Activated CD8-positive, alpha-beta memory T cell treated with anti-CD3 and anti-CD28 coated beads for 48 hours (primary cell): ENCODE measurements around the gene GALE.
A peak's percentile ranks its signal among the peaks of the same experiment; 100 is the strongest.
"Not testable (repeated sequence)": the region's sequence is repeated elsewhere in the genome, so short reads cannot be mapped to it uniquely, and the experiment has no call there.

Experiments used
- DNase-seq, 3 experiments: peaks; one replicate each; pipeline ENCODE4 v3.0.0-alpha.2; 2020; ENCODE audit warnings: low read depth in 2 of 3, low spot score in 2 of 3

The GALE gene

GRCh38 chr1:23810818-23811540 lies 10.4 kb upstream of the GALE start:
- no peak for DNase-seq

GRCh38 chr1:23809751-23810171 lies 9.2 kb upstream of the GALE start:
- peak in 1 of 3 experiments; percentile 57 for DNase-seq

- DNase-seq, result no peak
These were observed 6.9 kb upstream of the GALE start for GRCh38 chr1:23807453-23807852.

GRCh38 chr1:23806280-23806679 lies 5.7 kb upstream of the GALE start:
- no peak for DNase-seq

- DNase-seq, result no peak
These were observed 4.5 kb upstream of the GALE start for GRCh38 chr1:23805025-23805424.

- DNase-seq, result no peak
These were observed 3.8 kb upstream of the GALE start for GRCh38 chr1:23804183-23804835.

GRCh38 chr1:23803674-23804073 lies 3.1 kb upstream of the GALE start:
- DNase-seq, result no peak

- not testable (repeated sequence) for DNase-seq
These were observed 2.3 kb upstream of the GALE start for GRCh38 chr1:23802809-23803342.

- no peak for DNase-seq
These were observed 1.3 kb upstream of the GALE start for GRCh38 chr1:23801876-23802275.

GRCh38 chr1:23801338-23801748 lies 789 bp upstream of the GALE start:
- no peak for DNase-seq

GRCh38 chr1:23799570-23800399 lies 769 bp downstream of the GALE start:
- no peak for DNase-seq

GRCh38 chr1:23799255-23799569 lies 1.3 kb downstream of the GALE start:
- no peak for DNase-seq

- DNase-seq, result no peak
These were observed 1.9 kb downstream of the GALE start for GRCh38 chr1:23798662-23799142.

- no peak for DNase-seq
These were observed 2.8 kb downstream of the GALE start for GRCh38 chr1:23797478-23798448.

- DNase-seq, result no peak
These were observed 3.9 kb downstream of the GALE start for GRCh38 chr1:23796466-23797271.

- DNase-seq, result no peak
These were observed 4.7 kb downstream of the GALE start for GRCh38 chr1:23795676-23796465.

GRCh38 chr1:23794732-23795182 lies 5.8 kb downstream of the GALE start:
- not testable (repeated sequence) for DNase-seq

- DNase-seq, result no peak
These were observed 6.5 kb downstream of the GALE start for GRCh38 chr1:23793861-23794731.
